GM04504 (cell line): Measurements from ENCODE around the gene SLC2A13.
"Not testable (repeated sequence)": the region's sequence is repeated elsewhere in the genome, so short reads cannot be mapped to it uniquely, and the experiment has no call there.

Source experiments
- DNase-seq: peaks from one replicate; pipeline ENCODE4 v3.0.0-alpha.2; 2012; ENCODE audit warnings: low read depth

SLC2A13 gene

DNA sequence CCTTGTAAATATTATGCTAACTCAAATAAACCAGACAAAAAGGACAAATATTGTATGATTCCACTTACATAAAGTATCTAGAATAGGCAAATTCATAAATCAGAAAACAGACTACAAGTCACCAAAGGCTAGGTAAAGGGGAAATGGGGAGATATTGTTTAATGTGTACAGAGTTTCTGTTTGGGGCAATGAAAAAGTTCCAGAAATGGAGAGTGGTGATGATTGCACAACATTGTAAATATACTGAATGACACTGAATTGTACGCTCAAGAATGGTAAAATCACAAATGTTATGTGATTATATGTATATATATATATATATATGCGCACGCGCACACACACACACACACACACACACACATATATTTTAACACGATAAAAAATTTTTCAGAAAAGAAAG lies 182.5 kb downstream of the SLC2A13 start:
- no peak for DNase-seq

DNA sequence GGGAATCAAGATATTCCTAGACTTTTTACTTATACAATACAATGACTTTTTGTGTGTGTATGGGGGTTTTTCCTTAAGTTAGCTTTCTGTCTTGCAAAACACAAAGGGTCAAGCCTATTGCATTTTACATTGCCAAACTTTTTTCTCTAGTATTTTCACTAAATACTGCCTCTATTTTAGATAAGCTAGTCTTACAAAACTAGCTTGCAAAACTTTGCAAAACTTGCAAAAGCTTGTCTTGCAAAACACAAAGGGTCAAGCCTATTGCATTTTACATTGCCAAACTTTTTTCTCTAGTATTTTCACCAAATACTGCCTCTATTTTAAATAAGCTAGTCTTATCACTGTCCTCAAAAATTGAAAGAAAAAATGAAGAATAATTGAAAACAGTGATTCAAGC lies 183.3 kb downstream of the SLC2A13 start:
- DNase-seq: not testable (repeated sequence)

DNA sequence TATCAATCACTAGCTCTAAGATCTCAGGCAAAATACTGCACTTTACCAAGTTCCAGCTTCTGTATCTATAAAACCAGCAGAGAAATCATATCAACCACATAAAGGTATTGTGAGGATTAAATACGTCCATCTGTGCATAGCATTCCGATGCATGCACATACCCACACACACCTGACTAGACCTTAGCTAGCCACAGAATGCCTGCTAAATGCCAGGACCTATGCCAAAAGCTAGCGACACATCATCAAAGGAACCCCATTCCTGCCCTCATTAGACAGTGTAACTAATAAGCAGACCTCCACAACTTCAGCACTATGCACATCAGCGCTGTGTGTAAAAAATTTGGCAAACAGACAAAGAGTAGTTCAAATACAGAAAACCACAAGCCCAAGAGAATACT lies 185.2 kb downstream of the SLC2A13 start:
- DNase-seq: no peak

DNA sequence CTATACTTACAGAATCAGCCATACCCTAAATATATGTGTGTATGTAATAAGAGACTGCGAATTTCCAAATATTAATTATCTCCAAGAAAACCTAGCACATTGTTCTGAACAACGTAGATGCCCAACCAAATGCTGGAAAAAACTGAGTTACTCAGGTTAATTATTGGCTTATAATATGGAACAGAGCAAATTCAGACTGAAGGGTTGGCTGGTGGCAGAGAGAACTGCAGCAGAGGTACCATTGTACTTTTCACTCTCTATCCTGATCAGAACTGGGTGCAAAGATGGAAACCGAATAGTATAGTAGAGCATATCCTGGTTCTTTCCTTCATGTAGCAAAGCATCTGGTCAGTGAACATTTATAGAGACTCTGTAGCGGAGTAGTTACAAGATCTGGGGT lies 185.7 kb downstream of the SLC2A13 start:
- no peak for DNase-seq

DNA sequence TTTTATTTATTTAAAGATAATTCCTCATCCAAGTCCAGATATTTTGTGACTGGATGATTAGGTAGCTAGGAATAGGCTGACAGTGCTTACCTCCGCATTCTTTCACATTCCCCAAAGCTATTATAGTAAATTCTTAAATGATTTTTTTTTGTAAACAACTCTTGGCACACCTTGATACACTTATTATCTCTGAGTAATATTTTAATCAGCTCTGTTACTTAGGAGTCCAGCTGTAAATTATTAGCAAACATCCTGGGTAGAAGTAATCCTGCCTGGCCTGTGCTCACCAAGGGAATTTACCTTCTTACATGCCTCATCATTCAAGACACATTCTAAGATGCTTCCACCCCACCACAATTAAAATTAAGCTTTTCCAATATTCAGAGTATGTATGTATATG lies 186.1 kb downstream of the SLC2A13 start:
- DNase-seq: no peak

DNA sequence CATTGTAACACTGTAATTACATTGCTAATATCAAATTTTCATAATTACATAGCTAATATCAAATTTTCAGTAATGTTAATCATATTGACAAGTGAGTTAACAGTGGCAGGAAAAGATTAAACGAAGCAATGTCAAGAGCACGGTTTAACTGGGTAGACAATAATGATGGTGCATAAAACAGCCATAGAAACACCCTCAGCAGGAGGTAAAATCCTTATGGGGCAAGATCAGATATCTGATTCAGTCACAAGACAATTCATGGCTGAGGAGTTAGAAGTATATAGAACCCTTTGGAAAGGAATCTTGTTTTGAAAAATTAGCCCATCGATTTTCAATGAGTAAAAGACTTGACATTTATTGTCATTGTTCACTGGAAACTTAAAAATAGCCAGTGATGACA lies 190.6 kb downstream of the SLC2A13 start:
- no peak for DNase-seq

DNA sequence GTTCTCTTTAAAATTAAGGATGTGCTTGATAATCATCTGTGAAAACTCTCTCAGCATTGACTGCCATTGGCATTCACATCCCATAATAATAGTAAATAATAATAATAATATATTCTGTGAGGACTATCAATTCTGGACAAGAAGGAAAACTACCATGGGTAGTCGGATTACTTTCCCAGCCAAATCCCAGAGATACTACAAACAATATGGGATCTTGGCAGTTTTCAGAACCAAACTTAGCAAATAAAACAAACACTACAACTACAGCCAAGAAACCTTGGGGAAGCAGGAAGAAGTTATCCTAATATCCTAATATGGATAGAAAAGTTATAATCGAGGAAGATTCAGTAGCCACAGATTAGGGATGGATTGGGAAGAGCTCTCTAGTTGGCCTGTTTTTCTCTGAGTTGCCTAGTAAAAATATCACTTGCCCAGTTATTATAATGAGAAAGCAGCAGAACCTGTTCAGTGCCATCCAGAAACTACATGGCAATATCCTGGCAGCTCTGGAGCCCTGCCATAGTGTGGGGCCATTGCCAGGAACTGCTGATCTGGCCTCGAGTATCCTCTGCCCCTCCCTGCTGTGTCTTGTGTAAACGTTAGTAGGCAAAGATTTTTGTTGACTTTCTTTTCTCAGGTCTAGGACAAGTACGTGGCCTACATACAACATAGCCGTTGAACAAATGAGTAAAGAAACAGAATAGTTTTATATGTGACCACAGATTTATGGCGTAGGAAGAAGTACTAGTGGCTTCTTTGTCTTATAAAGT lies 193.5 kb downstream of the SLC2A13 start:
- no peak for DNase-seq

DNA sequence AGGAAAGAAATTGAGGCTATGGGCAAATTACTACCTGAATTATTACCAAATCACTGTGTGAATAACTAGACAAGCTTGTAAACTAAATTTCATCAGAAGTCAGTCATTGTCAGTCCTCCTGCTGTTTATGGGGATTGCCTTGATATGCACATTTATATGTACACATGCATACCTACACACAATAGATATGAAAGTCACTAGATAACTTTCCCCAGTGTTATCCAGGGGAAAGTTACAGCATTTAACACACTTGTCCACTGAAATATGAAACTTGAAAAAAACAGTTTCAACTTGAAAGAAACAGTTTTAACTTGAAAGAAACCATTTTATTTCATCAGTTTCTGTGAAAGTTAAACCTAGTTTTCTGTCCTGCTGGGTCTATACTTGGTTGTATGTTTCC lies 199.6 kb downstream of the SLC2A13 start:
- DNase-seq: no peak

DNA sequence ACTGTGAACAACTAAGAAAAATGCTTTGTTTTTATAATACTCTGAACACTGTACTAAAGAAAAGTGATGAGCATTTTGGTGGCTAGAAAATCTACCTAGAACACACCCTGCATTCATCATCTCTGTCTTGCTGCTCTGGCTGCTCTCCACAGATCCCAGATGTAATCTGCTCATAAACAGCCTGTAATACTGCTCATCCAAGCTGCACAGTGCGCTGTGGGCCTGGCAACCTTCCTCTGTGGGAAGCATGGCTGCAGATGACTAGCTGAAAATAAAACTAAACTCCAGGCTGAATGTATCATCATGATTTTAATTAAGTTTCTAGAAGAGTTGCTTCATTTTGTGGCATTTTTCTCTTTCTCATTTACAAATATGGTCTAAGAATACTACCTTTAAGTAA lies 200.7 kb downstream of the SLC2A13 start:
- DNase-seq: peak; percentile 88

DNA sequence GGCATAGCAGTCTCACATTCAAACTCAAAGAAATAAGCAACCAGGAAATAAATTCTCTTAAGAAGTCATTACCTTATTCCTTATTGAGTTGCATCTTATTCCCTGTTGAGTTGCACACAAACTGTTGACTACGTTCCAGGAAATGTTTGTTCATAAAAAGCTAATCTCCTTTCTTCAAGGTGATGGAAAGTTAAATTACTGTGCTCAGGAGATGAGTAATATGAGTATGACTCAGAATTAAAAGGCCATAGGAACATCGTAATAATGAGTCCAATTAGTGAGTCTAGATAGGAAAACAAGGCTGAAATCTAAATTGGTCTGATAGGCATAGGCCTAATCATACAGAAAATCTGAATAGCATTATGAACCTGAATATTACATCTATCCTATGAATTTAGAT lies 203.1 kb downstream of the SLC2A13 start:
- no peak for DNase-seq

DNA sequence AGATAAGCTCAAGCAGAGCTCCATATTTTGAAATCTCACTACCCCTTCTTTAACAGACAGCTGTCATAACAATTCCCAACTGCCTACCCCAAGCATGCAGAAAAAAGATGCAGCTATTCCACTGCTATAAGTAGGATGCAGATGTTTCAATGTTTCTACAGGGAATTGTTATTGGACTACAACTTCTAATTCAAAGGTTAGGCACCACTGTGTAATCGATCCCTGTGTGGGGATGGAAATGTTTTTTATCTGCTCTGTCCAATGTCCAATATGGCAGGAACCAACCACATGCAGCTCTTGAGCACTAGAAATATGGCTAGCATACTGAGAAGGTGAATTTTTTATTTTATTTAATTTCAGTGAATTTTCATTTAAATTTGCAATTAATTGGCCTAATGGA lies 208.6 kb downstream of the SLC2A13 start:
- DNase-seq: no peak

DNA sequence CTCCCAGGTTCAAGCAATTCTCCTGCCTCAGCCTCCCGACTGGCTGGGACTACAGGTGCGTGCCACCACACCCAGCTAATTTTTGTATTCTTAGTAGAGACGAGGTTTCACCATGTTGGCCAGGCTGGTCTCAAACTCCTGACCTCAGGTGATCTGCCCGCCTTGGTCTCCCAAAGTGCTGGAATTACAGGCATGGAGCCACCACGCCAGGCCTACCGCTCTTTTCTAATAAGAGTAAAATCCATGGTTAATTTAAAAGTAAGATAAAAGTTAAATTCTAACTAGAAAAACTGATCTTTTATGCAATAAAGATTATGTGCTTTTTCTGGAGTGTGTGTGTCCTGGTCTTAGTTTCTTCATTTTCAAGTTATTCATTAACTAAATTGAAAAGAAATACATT lies 212.5 kb downstream of the SLC2A13 start:
- DNase-seq: not testable (repeated sequence)

DNA sequence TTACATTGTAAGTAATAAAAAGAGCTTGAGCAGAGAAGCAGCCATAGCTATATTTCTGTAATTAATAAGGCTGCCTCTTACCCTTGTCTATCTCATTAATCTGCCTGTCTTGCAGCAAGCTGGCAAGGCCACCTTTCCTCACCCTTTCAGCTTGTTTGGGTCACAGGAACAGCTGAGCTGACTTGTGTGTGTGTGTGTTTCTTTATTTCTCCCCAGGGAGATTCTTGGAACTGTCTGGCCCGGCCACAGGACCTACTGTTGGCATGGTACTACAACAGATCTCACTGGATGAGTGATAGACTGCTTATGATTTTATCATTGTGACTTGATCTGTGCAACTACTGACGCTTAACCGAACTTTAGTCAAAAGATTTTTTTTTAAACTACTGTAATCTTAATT lies 213.7 kb downstream of the SLC2A13 start:
- DNase-seq: no peak

DNA sequence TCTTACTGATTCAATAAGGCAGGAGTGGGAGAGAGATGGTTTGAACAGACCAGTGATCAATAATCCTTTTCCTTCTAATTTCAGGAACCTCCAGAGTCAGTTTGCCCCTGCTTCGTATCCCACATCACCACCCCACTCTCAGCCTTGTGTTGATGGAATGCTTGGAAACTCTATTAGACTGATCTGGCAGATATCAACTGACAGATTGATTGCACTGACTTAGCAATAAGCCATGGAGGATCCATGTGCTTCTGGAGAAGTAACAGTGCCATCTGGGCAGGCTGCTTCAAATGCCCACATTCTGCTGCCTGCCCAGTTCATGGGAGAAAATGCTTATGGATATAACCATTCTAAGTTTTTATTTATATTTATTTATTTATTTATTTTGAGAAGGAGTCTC lies 218.0 kb downstream of the SLC2A13 start:
- no peak for DNase-seq

DNA sequence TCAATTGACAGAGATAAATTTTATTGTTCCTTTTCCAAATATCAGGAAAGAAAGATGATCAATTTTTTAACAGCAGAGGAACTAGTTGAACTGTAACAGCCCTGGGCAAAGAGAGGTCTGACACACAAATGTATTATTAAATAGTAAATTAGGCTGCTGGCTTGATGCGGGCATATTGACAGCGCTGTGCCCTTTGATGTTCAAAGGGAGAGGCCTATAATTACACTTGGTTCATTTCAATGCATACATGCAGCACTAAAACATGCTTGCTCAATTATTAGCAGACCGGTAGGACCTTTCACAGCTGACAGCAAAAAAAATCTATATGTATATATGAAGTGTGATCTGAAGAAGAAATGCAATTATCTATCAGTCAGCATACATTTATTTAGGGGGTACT lies 219.8 kb downstream of the SLC2A13 start:
- DNase-seq: no peak

DNA sequence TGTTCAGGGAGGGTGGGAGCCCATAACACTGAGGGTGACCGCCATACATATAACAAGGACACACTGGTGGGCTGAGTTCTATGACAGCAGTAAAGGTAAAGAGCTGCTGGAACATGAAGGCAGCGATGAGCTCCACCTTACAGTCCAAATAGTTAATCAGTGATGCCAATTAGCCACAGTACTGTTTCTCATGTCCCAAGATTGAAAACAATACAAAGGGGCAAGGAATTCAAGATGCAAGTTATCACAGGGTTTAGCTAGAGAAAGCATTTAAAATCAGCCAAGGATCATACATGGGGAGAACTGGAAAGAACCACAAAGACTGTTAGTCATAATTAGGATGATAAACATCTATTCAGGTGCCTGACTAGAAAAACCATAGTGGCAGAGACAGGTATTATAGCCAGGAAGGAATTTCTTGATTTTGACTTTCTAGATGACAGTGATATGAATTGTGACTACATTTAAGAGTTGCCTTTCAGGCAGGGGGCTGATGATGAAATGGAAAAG lies 221.2 kb downstream of the SLC2A13 start:
- no peak for DNase-seq

DNA sequence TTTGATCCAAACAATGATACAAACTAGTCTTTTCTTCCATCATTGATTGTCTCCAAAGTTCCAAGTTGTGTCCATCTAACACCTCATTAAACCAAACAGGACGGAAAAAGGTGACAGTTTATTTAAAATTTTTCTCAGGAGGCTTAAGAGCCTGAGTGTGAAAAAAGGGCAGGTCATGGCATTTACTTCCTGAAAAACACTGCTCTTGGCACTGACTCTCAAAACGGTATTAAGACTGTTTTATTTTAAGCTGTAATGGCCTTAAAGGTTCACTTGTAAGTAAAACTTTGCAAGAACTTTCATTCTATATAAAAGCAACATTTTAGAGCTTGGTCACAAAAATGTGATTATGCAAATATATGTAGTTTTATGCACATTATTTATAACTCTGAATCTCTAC lies 222.5 kb downstream of the SLC2A13 start:
- DNase-seq: no peak

DNA sequence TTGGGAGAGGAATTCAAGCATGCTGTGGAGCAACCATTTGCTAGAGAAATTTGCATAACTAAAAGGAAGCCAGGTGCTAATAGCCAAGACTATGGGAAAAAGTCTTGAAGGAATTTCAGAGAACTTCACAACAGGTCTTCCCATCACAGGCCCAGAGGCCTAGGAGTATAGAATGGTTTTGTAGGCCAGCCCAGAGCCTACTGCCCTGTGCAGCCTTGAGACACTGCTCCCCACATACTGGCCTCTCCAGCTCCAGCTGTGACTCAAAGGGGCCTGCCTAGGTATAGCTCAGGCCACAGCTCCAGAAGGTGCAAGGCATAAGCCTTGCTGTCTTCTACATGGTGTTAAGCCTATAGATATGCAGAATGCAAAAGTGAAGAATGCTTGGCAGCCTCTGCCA lies 227.1 kb downstream of the SLC2A13 start:
- no peak for DNase-seq

DNA sequence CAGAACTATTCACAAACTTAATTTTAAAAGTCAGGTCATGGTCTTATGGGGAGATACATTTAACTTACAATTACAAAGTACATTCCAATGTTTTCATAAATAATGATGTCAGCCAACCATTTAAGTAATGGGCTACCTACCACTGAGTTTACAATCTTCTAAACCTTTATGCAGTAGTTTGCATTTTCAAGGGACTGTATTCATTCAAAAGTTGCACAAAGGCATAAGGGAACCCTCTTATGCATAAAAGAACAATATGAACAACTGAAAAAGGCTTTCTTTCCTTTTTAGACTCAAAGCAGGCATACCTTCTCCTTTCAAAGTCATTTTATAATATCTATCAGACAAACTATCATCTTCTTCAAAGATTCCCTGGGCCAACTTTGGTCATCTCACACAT lies 230.2 kb downstream of the SLC2A13 start:
- no peak for DNase-seq

DNA sequence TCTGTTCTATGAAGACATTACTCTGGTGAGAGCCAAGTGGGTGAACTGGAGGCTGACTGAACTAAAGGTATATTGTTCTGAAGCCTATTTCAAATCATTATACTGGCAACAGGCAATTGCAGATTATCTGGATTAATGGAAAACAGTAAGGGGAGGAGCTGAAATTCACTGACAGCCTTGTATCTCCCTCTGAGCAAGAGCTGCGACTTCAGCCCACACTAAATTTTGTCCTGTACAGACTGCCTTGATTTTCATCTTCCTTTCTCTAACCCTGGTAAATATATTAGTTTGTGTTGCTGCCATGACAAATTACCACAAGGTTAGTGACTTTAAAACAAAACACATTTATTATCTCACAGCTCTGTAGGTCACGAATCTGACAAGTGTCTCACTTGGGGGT lies 231.1 kb downstream of the SLC2A13 start:
- DNase-seq: no peak

DNA sequence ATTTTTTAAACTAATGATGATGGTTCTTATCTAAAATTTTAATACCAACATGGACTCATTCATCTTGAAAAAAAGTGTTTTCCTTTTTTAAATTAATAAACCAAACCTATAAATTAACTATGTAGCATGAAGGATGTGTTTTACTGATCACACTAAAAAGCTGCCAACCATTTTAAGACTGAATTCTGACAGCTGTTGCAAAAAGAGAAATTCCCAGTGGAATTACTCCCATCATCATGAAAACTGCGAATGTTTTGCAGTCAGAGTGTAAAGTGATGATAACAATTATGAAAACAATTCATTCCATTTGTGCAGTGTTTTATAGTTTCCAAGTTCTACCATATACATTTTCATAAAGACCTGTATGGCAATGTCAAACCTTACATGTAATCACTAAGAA lies 232.8 kb downstream of the SLC2A13 start:
- DNase-seq: no peak

DNA sequence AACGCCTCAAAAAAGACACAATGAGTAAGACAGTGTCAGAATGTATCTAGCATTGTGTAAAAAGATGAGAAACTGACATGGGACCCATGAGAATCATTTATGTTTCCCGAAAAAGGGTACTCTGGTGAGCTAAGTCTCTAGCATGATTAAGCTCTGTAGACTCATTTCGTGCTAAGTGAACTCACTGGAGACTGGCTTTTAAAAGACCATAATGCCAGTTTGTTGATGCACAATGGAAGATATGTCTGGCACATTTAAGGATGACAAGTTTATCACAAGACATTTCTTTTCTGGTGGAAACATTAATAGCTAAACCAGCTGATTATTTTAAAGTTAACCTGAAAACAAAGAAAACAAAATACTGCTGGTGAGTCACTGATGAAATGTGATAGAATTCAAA lies 233.5 kb downstream of the SLC2A13 start:
- no peak for DNase-seq

DNA sequence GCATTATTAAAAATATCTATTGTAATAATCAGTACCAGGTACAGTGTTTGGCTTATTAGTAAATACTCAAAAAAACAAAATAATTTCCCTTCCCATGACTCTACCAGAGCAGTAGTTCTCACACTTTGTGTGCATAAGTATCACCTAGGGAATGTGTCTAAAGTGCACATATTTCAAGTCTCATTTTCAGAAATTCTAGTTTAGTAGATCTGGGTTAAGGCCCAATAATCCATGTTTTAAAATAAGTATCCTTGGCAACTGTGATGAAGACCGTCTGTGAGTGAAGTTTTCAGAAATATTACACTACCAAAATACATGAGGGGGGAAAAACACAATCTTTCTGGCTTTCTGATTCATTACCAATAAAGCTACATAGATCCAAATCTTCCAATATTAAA lies 237.6 kb downstream of the SLC2A13 start:
- no peak for DNase-seq

DNA sequence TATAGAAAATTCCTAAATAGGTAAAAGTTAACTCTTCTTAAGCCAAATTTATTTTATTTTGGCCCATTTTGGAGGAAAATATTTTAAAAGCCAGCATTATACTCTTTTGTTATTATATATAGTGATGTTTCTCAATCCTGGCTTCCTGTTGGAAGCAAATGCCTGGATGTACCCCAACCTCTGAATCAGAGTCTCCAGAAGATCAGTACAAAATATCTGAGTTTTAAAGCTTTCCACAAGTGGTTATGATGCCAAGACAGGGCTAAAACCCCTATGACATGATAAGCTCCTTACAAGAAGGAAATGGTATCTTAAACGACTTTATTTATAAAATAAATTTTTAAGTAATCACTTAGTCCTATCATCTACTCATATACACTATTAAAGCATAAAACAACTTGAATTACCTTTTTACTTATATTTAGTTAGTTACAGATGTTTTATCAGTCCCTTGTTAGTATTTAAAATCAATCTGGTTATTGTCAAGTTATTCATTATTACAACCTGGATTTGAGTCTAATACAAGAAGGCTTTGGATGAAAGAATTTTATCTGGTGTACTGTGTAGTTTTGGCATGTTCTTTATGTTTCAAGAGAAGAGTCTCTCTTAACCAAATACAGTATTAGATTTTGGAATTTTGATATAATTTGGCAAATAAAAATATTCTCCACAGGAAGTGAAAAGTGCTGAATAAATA lies 238.1 kb downstream of the SLC2A13 start:
- no peak for DNase-seq
